ENCODE data around the gene MUSTN1. TPM values are rescaled to one million over a fixed set of nuclear protein-coding genes. Genes with fewer than 3 reads are reported as not detected.

The MUSTN1 gene
- total RNA-seq, 1 donor from 2014 or later, result 4.1 TPM

- Mint-ChIP-seq H3K4me3 (peak overlapping the region; percentile 51), H3K27ac (ENCODE audit: unreplicated experiment) (peak overlapping the region; percentile 78), H3K36me3 (ENCODE audit: low read depth) (peaks cover 3% of the 10 kb centered on the region), H3K9me3 (no peaks in the 10 kb centered on the region), H3K27me3 (ENCODE audit: low read depth) (no peaks in the 10 kb centered on the region), H3K4me1 (peaks cover 44% of the 10 kb centered on the region)
- TF ChIP-seq CTCF (conservative IDR thresholded peaks at IDR 0.05), result no peak
- no peak for DNase-seq (ENCODE audit: low read depth, low spot score)
Measured at GRCh38 chr3:52841211-52841980, 6.6 kb upstream of the MUSTN1 start.

GRCh38 chr3:52839892-52840545, 5.2 kb upstream of the MUSTN1 start:
- Mint-ChIP-seq H3K27me3 (ENCODE audit: low read depth) (no peaks in the 10 kb centered on the region), H3K4me3 (no peak overlapping the region), H3K9me3 (no peaks in the 10 kb centered on the region), H3K27ac (ENCODE audit: unreplicated experiment) (peak overlapping the region; percentile 93), H3K4me1 (peaks cover 53% of the 10 kb centered on the region), H3K36me3 (ENCODE audit: low read depth) (peaks cover 3% of the 10 kb centered on the region)
- no peak for TF ChIP-seq CTCF (conservative IDR thresholded peaks at IDR 0.05)
- DNase-seq (ENCODE audit: low read depth, low spot score), result no peak

- no peak overlapping the region for H3K4me3 Mint-ChIP-seq
- H3K27me3 Mint-ChIP-seq (ENCODE audit: low read depth), result no peaks in the 10 kb centered on the region
- DNase-seq (ENCODE audit: low read depth, low spot score), result no peak
- H3K9me3 Mint-ChIP-seq, result no peaks in the 10 kb centered on the region
- TF ChIP-seq CTCF (conservative IDR thresholded peaks at IDR 0.05), result no peak
- H3K4me1 Mint-ChIP-seq, result peaks cover 61% of the 10 kb centered on the region
- peaks cover 3% of the 10 kb centered on the region for H3K36me3 Mint-ChIP-seq (ENCODE audit: low read depth)
- H3K27ac Mint-ChIP-seq (ENCODE audit: unreplicated experiment), result no peak overlapping the region
Measured at GRCh38 chr3:52839268-52839575, 4.4 kb upstream of the MUSTN1 start.

DNA sequence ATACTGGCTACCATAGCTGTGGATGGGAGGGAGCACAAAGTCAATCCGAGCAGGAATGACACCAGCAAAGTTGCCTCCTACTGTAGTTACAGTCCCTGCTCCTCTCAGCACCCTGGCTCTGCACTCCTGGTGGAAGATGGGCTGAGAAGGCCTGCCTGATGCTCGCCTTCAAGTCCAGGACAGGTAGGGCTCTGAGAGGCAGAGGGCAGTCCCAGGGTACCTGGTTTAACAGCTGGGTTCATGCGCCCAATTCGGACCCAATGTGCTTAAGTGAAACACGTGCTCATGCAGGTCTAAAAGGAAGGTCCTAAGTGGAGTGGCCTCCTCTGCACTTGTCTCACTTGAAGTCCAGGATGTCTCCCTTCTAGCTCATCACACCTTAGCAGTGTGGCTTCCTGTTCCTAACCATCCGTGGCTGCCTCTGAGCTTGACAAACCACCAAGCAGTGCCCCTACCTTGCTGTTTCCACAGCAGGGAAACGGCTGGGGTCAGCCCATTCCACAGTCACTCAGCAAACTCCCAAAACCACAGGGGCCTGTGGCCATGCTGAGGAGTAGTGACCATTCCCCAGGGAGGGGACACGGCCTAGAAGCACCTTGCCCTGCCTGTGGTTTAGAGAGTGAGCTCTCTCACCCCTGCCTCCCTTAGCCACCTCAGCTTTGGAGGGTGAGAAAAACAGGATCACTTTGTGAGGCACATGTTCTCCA, 3.9 kb upstream of the MUSTN1 start:
- H3K4me3 Mint-ChIP-seq, result no peak overlapping the region
- no peaks in the 10 kb centered on the region for H3K27me3 Mint-ChIP-seq (ENCODE audit: low read depth)
- no peak for DNase-seq (ENCODE audit: low read depth, low spot score)
- peaks cover 3% of the 10 kb centered on the region for H3K36me3 Mint-ChIP-seq (ENCODE audit: low read depth)
- TF ChIP-seq CTCF (conservative IDR thresholded peaks at IDR 0.05), result no peak
- no peak overlapping the region for H3K27ac Mint-ChIP-seq (ENCODE audit: unreplicated experiment)
- H3K4me1 Mint-ChIP-seq, result peaks cover 63% of the 10 kb centered on the region
- no peaks in the 10 kb centered on the region for H3K9me3 Mint-ChIP-seq

DNA sequence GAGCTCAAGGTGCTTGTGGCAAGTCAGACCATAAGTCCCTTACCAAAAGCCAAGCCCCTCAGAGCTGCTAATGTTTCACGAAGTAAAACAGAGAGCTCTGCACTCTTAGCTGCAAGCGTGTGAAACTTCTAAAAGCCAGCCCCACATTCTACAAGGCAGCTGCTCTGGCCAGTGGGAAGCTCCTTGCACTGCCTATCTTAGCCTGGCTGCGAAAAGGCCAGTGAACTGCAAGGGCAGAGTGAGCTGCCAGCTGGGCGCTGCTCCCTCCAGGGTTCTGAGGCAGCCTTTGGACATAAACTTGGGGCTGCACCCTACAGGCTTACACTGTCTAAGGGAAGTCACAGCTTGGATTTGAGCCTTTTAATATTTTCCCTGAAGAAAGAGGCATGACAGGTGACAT, 2.2 kb upstream of the MUSTN1 start:
- Mint-ChIP-seq H3K36me3 (ENCODE audit: low read depth) (peaks cover 3% of the 10 kb centered on the region), H3K27me3 (ENCODE audit: low read depth) (no peaks in the 10 kb centered on the region), H3K27ac (ENCODE audit: unreplicated experiment) (no peak overlapping the region), H3K9me3 (no peaks in the 10 kb centered on the region), H3K4me3 (no peak overlapping the region), H3K4me1 (peaks cover 51% of the 10 kb centered on the region)
- no peak for DNase-seq (ENCODE audit: low read depth, low spot score)
- TF ChIP-seq CTCF (conservative IDR thresholded peaks at IDR 0.05), result no peak
